Dermis blood vessel endothelial cell (primary cell): ENCODE measurements around the gene NPL. TPM values are rescaled to one million over a fixed set of nuclear protein-coding genes. Genes with fewer than 3 reads are reported as not detected.

Experiments used
- DNase-seq: peaks from one replicate; pipeline ENCODE4 v3.0.0; 2010
- total RNA-seq: library from RNA; depleted of rRNA; stranded (reverse); fragments of >200 nt; gene quantifications from 2 replicates; pipeline ENCODE4 v1.2.3, GENCODE V29; 2014

NPL gene
- total RNA-seq, 1 donor from 2014 or later: 2.4 TPM

DNA sequence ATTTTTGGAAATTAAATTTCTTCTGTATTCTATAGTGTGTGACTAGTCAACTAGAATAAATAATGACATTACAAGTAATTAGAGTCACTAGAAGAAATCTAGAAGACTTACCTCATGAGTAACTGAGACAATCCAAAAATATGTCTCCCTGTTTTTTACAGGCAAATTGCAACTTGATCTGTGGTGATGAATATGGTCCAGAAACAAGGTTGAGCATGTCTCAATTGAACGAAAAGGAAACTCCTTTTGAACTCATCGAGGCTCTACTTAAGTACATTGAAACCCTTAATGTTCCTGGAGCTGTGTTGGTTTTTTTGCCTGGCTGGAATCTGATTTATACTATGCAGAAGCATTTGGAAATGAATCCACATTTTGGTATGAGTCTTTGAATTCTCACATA is 86.3 kb downstream of the NPL start:
- no peak for DNase-seq

DNA sequence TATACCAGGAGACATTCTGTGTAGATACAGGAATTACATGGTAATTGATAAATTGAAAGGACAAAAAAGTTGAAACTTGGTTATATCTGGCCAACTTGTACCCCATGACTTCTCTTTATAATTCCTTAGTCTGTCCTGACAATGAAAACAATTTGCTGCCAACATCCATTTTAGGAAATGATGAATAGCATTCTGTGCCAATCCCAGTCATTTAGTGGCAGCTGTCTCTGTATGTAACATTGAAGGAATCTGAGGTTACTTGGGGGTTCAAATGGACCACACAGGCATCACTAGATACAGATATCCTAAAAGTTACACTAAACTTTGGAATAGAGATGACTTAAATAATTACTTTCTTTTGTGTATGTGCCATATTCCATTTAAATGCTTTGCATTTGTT is 87.8 kb downstream of the NPL start:
- peak; percentile 12 for DNase-seq

DNA sequence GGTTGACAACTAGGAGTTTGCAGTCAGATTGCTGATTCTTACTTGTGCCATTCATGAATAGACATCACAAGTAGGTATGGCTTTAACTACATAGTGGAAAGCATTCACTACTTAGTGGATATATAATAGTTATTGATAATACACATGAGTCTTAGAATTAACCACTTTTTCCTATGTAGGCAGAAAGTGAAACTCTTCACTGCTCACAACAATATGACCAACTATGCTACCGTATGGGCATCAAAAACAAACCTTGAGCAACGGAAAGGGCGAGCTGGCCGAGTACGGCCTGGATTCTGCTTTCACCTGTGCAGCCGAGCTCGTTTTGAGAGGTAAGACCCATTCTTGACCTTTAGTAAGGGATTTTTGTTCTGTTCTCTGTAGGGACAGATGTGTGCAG is 88.3 kb downstream of the NPL start:
- no peak for DNase-seq

Other genes with a start within 250 kb of the NPL start
- 2.9 and 3.1 TPM in 2 replicates for gene RNASEL, start 200.5 kb upstream of the NPL start, total RNA-seq
- 1.2 and 2.0 TPM in 2 replicates for gene RGS16, start 185.4 kb upstream of the NPL start, total RNA-seq
- gene RGS8, start 105.2 kb upstream of the NPL start, total RNA-seq: not detected in 2 replicates
- gene DHX9, start 49.6 kb downstream of the NPL start, total RNA-seq: 166 and 255 TPM in 2 replicates
- gene SHCBP1L, start 163.4 kb downstream of the NPL start, total RNA-seq: under 0.01 TPM in 1 of 2 replicates, not detected in the other
- gene LAMC1, start 233.6 kb downstream of the NPL start, total RNA-seq: 586 and 802 TPM in 2 replicates